GM10248 (cell line): ENCODE results near the gene CCDC18.

Experiments
- CTCF ChIA-PET: fragments of 300-600 bp; sonication (Branson Sonifier 250); formaldehyde crosslinking; extraction: SDS; loops from one replicate; lab custom pipeline; 2021; ENCODE audit warnings: antibody characterized with exemption; lab: Yijun Ruan, JAX
- POLR2A ChIA-PET: fragments of 350-650 bp; sonication (Branson Sonifier 250); formaldehyde crosslinking; extraction: SDS; loops from one replicate; lab custom pipeline; 2020; ENCODE audit warnings: antibody characterized with exemption; lab: Yijun Ruan, JAX
- DNase-seq: peaks from one replicate; pipeline ENCODE4 v3.0.0; 2012; ENCODE audit errors: extremely low spot score
- TF ChIP-seq, protein P1 (sequence below): IDR thresholded peaks from 2 replicates; pipeline ENCODE4 v1.5.1; 2012; ENCODE audit warnings: mild to moderate bottlenecking, low read depth; ENCODE audit errors: extremely low read depth, missing control alignments, control extremely low read depth

CCDC18 gene

DNA sequence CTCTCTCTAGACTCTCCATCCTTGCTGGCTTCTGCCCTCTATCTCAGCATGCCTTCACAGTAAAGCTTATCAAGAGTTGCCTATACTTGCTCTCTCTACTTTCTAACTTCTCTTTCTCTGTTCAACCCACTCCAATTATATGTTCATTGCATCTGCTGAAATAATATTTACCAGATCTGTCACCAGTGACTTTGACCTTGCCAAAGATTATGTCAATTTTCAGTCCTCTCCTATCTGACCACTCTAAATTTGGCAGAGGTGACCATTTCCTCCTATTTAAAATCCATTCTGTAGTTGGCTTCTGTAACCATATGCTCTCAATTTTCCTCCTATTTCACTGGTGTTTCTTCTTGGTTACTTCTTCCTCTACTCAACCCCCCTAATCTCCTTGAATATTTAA lies 126.4 kb downstream of the CCDC18 start:
- no peak for DNase-seq
- TF ChIP-seq, protein P1, sequence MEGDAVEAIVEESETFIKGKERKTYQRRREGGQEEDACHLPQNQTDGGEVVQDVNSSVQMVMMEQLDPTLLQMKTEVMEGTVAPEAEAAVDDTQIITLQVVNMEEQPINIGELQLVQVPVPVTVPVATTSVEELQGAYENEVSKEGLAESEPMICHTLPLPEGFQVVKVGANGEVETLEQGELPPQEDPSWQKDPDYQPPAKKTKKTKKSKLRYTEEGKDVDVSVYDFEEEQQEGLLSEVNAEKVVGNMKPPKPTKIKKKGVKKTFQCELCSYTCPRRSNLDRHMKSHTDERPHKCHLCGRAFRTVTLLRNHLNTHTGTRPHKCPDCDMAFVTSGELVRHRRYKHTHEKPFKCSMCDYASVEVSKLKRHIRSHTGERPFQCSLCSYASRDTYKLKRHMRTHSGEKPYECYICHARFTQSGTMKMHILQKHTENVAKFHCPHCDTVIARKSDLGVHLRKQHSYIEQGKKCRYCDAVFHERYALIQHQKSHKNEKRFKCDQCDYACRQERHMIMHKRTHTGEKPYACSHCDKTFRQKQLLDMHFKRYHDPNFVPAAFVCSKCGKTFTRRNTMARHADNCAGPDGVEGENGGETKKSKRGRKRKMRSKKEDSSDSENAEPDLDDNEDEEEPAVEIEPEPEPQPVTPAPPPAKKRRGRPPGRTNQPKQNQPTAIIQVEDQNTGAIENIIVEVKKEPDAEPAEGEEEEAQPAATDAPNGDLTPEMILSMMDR, result no peak
- ChIA-PET POLR2A (no interaction called here), CTCF (interaction anchor here (0.8 to 1.0 kb wide), 2 partner anchors 8 to 345 kb away, joined by 3 read pairs; no protein-coding TSS in a partner anchor)

GRCh38 chr1:93313026-93313425 lies 132.5 kb downstream of the CCDC18 start:
- DNase-seq, result no peak
- TF ChIP-seq, protein P1, result no peak
- ChIA-PET CTCF (interaction anchor here (10.8 kb wide), 1 partner anchor 10 kb away, joined by 76 read pairs; no protein-coding TSS in a partner anchor), POLR2A (no interaction called here)

DNA sequence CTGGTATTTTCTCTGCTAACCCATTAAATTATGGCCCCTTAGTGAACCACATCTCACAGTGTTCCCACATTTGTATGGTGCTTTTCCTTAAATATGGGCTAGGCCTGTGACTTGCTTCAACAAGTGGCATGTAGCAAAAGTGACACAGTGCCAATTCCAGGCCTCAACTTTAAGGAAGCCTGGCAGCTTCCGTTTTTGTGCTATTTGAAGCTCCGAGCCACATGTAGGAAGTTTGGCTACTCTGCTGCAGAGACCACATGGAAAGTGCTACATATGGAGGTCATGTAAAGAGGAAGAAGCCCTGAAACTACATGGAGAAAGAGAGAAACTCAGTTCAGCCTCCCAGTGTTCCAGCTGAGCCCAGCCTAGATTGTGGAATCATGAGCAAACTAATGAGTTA lies 136.7 kb downstream of the CCDC18 start:
- ChIA-PET POLR2A (no interaction called here), CTCF (interaction anchor here (0.9 to 10.8 kb wide), 5 partner anchors 8 to 531 kb away, joined by 3 to 76 read pairs (median 3); no protein-coding TSS in a partner anchor)
- no peak for DNase-seq
- TF ChIP-seq, protein P1, result no peak

GRCh38 chr1:93317943-93318342 lies 137.4 kb downstream of the CCDC18 start:
- DNase-seq, result no peak
- CTCF ChIA-PET, result interaction anchor here (10.8 kb wide), 1 partner anchor 15 kb away, joined by 76 read pairs; no protein-coding TSS in a partner anchor
- TF ChIP-seq, protein P1, result no peak
- POLR2A ChIA-PET, result no interaction called here

- no peak for DNase-seq
- TF ChIP-seq, protein P1, result no peak
- ChIA-PET POLR2A (no interaction called here), CTCF (interaction anchor here (1.0 to 10.8 kb wide), 2 partner anchors 19 to 327 kb away, joined by 4 to 76 read pairs; no protein-coding TSS in a partner anchor)
These were observed 141.2 kb downstream of the CCDC18 start for GRCh38 chr1:93321720-93322119.

GRCh38 chr1:93322349-93322748 lies 141.8 kb downstream of the CCDC18 start:
- TF ChIP-seq, protein P1, result no peak
- ChIA-PET POLR2A (no interaction called here), CTCF (interaction anchor here (1.0 to 3.8 kb wide), 3 partner anchors 14 to 328 kb away, joined by 4 to 25 read pairs (median 5); no protein-coding TSS in a partner anchor)
- DNase-seq, result no peak
